Measurements from ENCODE around the gene NDEL1.

Gene NDEL1

GRCh38 chr17:8487130-8487645 is 51.5 kb downstream of the NDEL1 start:
- H3K9ac ChIP-seq (ENCODE audit: low read length) = no peak overlapping the region
- no peaks in the 10 kb centered on the region for H3K9me2 ChIP-seq (replicated peaks; ENCODE audit: insufficient read depth, low read length)
- H3K36me3 ChIP-seq (ENCODE audit: low read length) = peaks cover 19% of the 10 kb centered on the region
- no peak overlapping the region for H3K27ac ChIP-seq (ENCODE audit: low read depth, low read length)
- H2AFZ ChIP-seq (ENCODE audit: low read depth, low read length, severe bottlenecking) = no peak overlapping the region
- H3F3A ChIP-seq (ENCODE audit: insufficient read depth) = no peaks in the 10 kb centered on the region
- H3K4me2 ChIP-seq (ENCODE audit: low read depth, low read length, poor library complexity, severe bottlenecking) = no peak overlapping the region
- no peak for TF ChIP-seq CTCF (IDR thresholded peaks at IDR 0.05; ENCODE audit: insufficient read depth, low read length, poor library complexity, severe bottlenecking)
- no peak for TF ChIP-seq EZH2phosphoT487 (conservative IDR thresholded peaks at IDR 0.05; ENCODE audit: low read length)
- H3K4me3 ChIP-seq (ENCODE audit: insufficient read depth, low read length, poor library complexity, severe bottlenecking) = no peak overlapping the region
- no peaks in the 10 kb centered on the region; the same call in 1 of the 2 replicates for H3K9me3 ChIP-seq (ENCODE audit: insufficient read depth, low read length)
- no peaks in the 10 kb centered on the region for H4K20me1 ChIP-seq (ENCODE audit: low read depth, low read length)
- H3K79me2 ChIP-seq (ENCODE audit: insufficient read depth, low read length) = no peaks in the 10 kb centered on the region
- H3K27me3 ChIP-seq (ENCODE audit: low read length) = no peaks in the 10 kb centered on the region

GRCh38 chr17:8487743-8488142 is 52.1 kb downstream of the NDEL1 start:
- Histone ChIP-seq H3K9ac (ENCODE audit: low read length) (no peak overlapping the region), H2AFZ (ENCODE audit: low read depth, low read length, severe bottlenecking) (no peak overlapping the region), H3K27ac (ENCODE audit: low read depth, low read length) (no peak overlapping the region), H3K4me2 (ENCODE audit: low read depth, low read length, poor library complexity, severe bottlenecking) (no peak overlapping the region), H3K4me3 (ENCODE audit: insufficient read depth, low read length, poor library complexity, severe bottlenecking) (no peak overlapping the region), H3K36me3 (ENCODE audit: low read length) (peaks cover 19% of the 10 kb centered on the region), H3K9me2 (replicated peaks; ENCODE audit: insufficient read depth, low read length) (no peaks in the 10 kb centered on the region), H4K20me1 (ENCODE audit: low read depth, low read length) (no peaks in the 10 kb centered on the region), H3K9me3 (ENCODE audit: insufficient read depth, low read length) (no peaks in the 10 kb centered on the region; the same call in 1 of the 2 replicates), H3K79me2 (ENCODE audit: insufficient read depth, low read length) (no peaks in the 10 kb centered on the region), H3K27me3 (ENCODE audit: low read length) (no peaks in the 10 kb centered on the region), H3F3A (ENCODE audit: insufficient read depth) (no peaks in the 10 kb centered on the region)
- TF ChIP-seq CTCF (IDR thresholded peaks at IDR 0.05; ENCODE audit: insufficient read depth, low read length, poor library complexity, severe bottlenecking) (no peak), EZH2phosphoT487 (conservative IDR thresholded peaks at IDR 0.05; ENCODE audit: low read length) (no peak)

- Histone ChIP-seq H3K9ac (ENCODE audit: low read length) (no peak overlapping the region), H3F3A (ENCODE audit: insufficient read depth) (no peaks in the 10 kb centered on the region), H3K36me3 (ENCODE audit: low read length) (peaks cover 16% of the 10 kb centered on the region), H4K20me1 (ENCODE audit: low read depth, low read length) (no peaks in the 10 kb centered on the region), H3K27ac (ENCODE audit: low read depth, low read length) (no peak overlapping the region), H3K4me2 (ENCODE audit: low read depth, low read length, poor library complexity, severe bottlenecking) (no peak overlapping the region), H3K27me3 (ENCODE audit: low read length) (no peaks in the 10 kb centered on the region), H3K9me3 (ENCODE audit: insufficient read depth, low read length) (no peaks in the 10 kb centered on the region; the same call in 1 of the 2 replicates), H3K79me2 (ENCODE audit: insufficient read depth, low read length) (no peaks in the 10 kb centered on the region), H3K9me2 (replicated peaks; ENCODE audit: insufficient read depth, low read length) (no peaks in the 10 kb centered on the region), H3K4me3 (ENCODE audit: insufficient read depth, low read length, poor library complexity, severe bottlenecking) (no peak overlapping the region), H2AFZ (ENCODE audit: low read depth, low read length, severe bottlenecking) (no peak overlapping the region)
- TF ChIP-seq CTCF (IDR thresholded peaks at IDR 0.05; ENCODE audit: insufficient read depth, low read length, poor library complexity, severe bottlenecking) = no peak
- no peak for TF ChIP-seq EZH2phosphoT487 (conservative IDR thresholded peaks at IDR 0.05; ENCODE audit: low read length)
Measured at GRCh38 chr17:8488491-8488890, 52.8 kb downstream of the NDEL1 start.

Data from SU-DHL-6 (cell line).